B cell (primary cell): ENCODE results near the gene F8A2.

ENCODE experiments used
- EZH2 ChIP-seq: IDR thresholded peaks from 2 replicates; pipeline ENCODE4 v1.6.1; 2012; ENCODE audit warnings: borderline replicate concordance, low read depth, mild to moderate bottlenecking, moderate library complexity, low read length; ENCODE audit not compliant: insufficient read depth, poor library complexity, severe bottlenecking
- TF ChIP-seq, protein P1 (sequence below): fragments of 200-600 bp; IDR thresholded peaks from one replicate; pipeline ENCODE4 v1.8.0; 2022; ENCODE audit warnings: antibody characterized with exemption, mild to moderate bottlenecking

DNA sequence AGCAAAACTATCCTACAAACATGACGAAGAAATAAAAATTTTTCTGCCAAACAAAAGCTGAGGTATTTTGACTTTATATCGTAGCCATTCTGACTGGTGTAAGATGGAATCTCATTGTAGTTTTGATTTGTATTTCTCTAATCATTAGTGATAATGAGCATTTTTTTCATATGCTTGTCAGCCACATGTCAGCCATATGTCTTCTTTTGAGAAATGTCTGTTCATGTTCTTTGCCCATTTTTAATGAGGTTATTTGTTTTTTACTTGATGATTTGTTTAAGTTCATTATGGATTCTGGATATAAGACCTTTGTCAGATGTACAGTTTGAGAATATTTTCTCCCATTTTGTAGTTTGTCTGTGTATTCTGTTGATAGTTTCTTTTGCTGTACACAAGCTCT is 24.5 kb downstream of the F8A2 start:
- TF ChIP-seq EZH2, result no peak
- TF ChIP-seq, protein P1, sequence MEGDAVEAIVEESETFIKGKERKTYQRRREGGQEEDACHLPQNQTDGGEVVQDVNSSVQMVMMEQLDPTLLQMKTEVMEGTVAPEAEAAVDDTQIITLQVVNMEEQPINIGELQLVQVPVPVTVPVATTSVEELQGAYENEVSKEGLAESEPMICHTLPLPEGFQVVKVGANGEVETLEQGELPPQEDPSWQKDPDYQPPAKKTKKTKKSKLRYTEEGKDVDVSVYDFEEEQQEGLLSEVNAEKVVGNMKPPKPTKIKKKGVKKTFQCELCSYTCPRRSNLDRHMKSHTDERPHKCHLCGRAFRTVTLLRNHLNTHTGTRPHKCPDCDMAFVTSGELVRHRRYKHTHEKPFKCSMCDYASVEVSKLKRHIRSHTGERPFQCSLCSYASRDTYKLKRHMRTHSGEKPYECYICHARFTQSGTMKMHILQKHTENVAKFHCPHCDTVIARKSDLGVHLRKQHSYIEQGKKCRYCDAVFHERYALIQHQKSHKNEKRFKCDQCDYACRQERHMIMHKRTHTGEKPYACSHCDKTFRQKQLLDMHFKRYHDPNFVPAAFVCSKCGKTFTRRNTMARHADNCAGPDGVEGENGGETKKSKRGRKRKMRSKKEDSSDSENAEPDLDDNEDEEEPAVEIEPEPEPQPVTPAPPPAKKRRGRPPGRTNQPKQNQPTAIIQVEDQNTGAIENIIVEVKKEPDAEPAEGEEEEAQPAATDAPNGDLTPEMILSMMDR, result no peak
